Peyer's patch (tissue), 4 donors: ENCODE results near the gene PITRM1. TPM values are rescaled to one million over a fixed set of nuclear protein-coding genes. Genes with fewer than 3 reads are reported as not detected.

Source experiments
- DNase-seq, 3 donors: peaks; one replicate each; pipeline ENCODE4 v3.0.0-alpha.2; 2017 to 2019
- H3K27ac ChIP-seq, 4 donors: fragments of 200-600 bp; sonication (generic); one replicate each; pipeline ENCODE4 v1.5.1; 2016 to 2019
- H3K27me3 ChIP-seq, 2 donors: fragments of 200-600 bp; sonication (generic); one replicate each; pipeline ENCODE4 v1.5.1; 2019
- H3K36me3 ChIP-seq, 3 donors: fragments of 200-600 bp; sonication (generic); one replicate each; pipeline ENCODE4 v1.5.1; 2016 to 2019
- H3K4me1 ChIP-seq, 4 donors: fragments of 200-600 bp; sonication (generic); one replicate each; pipeline ENCODE4 v1.5.1; 2016 to 2019
- H3K4me3 ChIP-seq, 4 donors: fragments of 200-600 bp; sonication (generic); 1 replicate in 3 of 4; 2 replicates in 1 of 4; pipeline ENCODE4 v1.5.1; 2016 to 2019; ENCODE audit warnings: mild to moderate bottlenecking in 1 of 4
- H3K9me3 ChIP-seq, 4 donors: fragments of 200-600 bp; sonication (generic); one replicate each; pipeline ENCODE4 v1.5.1; 2016 to 2019; ENCODE audit warnings: mild to moderate bottlenecking in 1 of 4
- POLR2A ChIP-seq, 2 donors: fragments of 450-650 bp; IDR thresholded peaks; one replicate each; pipeline ENCODE4 v1.5.1; 2017; ENCODE audit warnings: antibody characterized with exemption in 2 of 2, mild to moderate bottlenecking in 2 of 2, moderate library complexity in 2 of 2
- total RNA-seq, 4 donors: library from RNA; depleted of rRNA; stranded (reverse); fragments of >200 nt; gene quantifications; one replicate each; pipeline ENCODE4 v1.1.0, GENCODE V29; 2016
- TF ChIP-seq, protein P1 (sequence below), 6 experiments: fragments of 450-650 bp in 4 of 6; fragments of 200-600 bp in 2 of 6; sonication (generic) in 1 of 6; IDR thresholded peaks; one replicate each; pipeline ENCODE4 v1.5.1; 2017 to 2019; ENCODE audit warnings: antibody characterized with exemption in 6 of 6, mild to moderate bottlenecking in 3 of 6, moderate library complexity in 1 of 6

PITRM1 gene
- total RNA-seq, 4 donors from 2014 or later = 54.5 to 71.3 (median 63.7) TPM

DNA sequence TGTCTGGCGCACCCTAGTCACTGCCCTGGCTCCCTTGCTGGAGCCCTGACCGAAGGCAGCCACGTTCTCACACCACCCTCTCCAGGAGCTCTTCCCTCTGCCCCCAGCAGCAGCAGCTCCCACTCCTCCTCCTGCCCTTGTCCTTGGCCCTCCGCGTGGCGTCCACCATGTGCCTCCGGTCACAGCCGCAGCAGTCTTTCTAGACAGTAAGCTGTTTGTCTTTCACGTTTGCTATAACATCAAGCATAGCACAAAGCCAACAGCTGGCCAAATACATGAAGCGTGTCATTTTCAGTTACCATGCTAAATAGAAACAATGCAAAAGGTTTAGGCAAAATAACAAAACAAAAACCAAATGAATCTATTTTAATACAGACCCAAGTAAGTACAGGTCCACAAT is 3.3 kb downstream of the PITRM1 start:
- Histone ChIP-seq H3K9me3 (no peaks in the 10 kb centered on the region), H3K4me3 (no peak overlapping the region), H3K27ac (no peak overlapping the region), H3K36me3 (peaks cover 0 to 57% (median 0%) of the 10 kb centered on the region in 3 donors), H3K4me1 (peaks cover 0 to 9% (median 3%) of the 10 kb centered on the region in 4 donors), H3K27me3 (no peaks in the 10 kb centered on the region)
- DNase-seq = no peak
- TF ChIP-seq POLR2A (IDR thresholded peaks at IDR 0.05) = no peak
- TF ChIP-seq, protein P1, sequence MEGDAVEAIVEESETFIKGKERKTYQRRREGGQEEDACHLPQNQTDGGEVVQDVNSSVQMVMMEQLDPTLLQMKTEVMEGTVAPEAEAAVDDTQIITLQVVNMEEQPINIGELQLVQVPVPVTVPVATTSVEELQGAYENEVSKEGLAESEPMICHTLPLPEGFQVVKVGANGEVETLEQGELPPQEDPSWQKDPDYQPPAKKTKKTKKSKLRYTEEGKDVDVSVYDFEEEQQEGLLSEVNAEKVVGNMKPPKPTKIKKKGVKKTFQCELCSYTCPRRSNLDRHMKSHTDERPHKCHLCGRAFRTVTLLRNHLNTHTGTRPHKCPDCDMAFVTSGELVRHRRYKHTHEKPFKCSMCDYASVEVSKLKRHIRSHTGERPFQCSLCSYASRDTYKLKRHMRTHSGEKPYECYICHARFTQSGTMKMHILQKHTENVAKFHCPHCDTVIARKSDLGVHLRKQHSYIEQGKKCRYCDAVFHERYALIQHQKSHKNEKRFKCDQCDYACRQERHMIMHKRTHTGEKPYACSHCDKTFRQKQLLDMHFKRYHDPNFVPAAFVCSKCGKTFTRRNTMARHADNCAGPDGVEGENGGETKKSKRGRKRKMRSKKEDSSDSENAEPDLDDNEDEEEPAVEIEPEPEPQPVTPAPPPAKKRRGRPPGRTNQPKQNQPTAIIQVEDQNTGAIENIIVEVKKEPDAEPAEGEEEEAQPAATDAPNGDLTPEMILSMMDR (IDR thresholded peaks at IDR 0.05) = no peak

DNA sequence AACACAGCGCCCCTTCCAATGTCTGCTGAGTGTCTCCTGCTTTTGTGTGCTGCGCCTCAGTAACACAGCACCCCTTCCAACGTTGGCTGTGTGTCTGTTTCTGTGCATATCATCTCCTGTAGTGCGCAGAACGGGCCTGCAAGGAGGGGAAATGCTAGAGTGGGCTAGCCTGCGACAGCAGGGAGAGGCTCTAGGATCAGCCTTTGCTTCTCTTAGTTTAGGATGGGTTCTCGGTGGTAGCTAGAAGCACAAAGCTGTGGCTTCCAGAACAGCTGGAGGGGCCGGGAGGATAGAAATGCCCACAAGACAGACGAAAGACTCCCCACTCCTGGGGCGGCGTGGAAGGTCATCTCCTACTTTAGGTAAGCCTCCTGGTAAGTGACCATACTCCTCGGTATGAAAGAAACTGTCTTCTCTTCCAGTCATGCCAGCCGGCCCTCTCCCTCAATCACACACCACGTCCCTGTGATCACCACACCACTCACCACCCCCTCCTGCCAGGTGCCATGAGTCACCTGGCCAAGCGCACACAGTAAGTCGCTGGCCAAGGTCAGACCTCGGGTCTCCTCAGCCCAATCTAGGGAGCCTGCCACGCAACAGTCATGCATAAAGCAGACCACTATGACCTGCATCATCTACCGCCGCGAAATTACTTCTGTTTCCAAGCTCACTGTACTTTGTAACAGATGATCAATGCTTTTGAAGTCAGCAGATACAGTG is 4.8 kb downstream of the PITRM1 start:
- Histone ChIP-seq H3K9me3 (no peaks in the 10 kb centered on the region), H3K36me3 (peaks cover 0 to 72% (median 0%) of the 10 kb centered on the region in 3 donors), H3K4me1 (peaks cover 0 to 9% (median 0%) of the 10 kb centered on the region in 4 donors), H3K27me3 (no peaks in the 10 kb centered on the region), H3K27ac (no peak overlapping the region), H3K4me3 (no peak overlapping the region)
- DNase-seq = no peak
- TF ChIP-seq, protein P1 (IDR thresholded peaks at IDR 0.05) = no peak
- no peak for TF ChIP-seq POLR2A (IDR thresholded peaks at IDR 0.05)

DNA sequence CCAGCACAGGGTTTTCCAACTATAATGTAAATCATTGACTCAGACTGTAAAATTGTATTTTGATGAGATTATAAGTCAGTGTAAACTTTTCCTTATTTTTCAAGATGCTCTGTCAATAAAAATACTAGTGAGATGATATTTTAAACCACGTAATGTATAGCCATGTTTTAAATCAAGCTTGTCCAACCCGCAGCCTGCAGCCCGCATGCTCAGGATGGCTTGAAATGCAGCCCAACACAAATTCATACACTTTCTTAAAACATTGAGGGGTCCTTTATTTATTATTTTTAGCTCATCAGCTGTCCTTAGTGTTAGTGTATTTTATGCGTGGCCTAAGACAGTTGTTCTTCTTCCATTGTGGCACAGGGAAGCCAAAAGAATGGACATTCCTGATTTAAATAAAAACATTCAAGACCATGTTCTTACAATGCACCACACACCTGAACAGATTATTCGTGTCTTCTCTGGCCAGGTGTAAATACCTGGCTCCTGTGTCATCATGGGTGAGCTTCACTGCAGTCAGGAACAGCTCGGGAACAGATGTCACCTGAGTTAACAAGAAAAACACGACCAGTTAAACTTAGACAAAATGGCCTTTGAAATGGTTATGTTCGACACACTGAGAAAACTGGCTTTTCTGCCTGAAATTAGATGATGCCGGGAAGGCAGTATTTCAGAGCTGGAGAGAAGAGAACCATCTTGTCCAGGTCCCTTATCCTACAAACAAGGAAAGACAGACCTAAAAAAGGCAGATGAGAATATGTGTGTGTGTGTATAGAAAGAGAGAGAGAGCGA is 5.9 kb downstream of the PITRM1 start:
- Histone ChIP-seq H3K36me3 (peaks cover 0 to 78% (median 0%) of the 10 kb centered on the region in 3 donors), H3K27ac (no peak overlapping the region), H3K4me1 (peaks cover 0 to 6% (median 0%) of the 10 kb centered on the region in 4 donors), H3K4me3 (no peak overlapping the region), H3K27me3 (no peaks in the 10 kb centered on the region), H3K9me3 (no peaks in the 10 kb centered on the region)
- TF ChIP-seq POLR2A (IDR thresholded peaks at IDR 0.05) = no peak
- TF ChIP-seq, protein P1 (IDR thresholded peaks at IDR 0.05) = no peak
- DNase-seq = no peak

DNA sequence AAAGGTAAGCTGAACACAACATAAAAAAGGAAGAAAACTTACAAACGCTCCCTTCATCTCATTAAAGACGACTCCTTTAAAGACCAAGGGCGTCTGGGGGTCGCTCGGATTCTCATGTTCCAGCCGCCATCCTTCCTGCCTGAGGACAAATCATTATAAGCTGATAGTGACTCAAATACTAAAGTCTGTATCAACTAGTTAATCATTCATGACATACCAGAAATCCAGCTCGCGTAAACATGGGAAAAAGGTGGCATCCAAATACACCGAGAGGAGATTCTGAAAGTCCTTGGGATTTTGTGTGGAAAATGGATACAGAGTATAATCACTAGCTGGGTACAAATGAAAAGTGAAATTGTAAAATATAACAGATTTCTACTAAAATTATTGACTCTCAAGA is 7.4 kb downstream of the PITRM1 start:
- no peak for TF ChIP-seq POLR2A (IDR thresholded peaks at IDR 0.05)
- TF ChIP-seq, protein P1 (IDR thresholded peaks at IDR 0.05) = no peak
- peaks cover 0 to 86% (median 0%) of the 10 kb centered on the region in 3 donors for H3K36me3 ChIP-seq
- no peaks in the 10 kb centered on the region for H3K27me3 ChIP-seq
- no peak overlapping the region for H3K4me3 ChIP-seq
- no peak for DNase-seq
- no peaks in the 10 kb centered on the region for H3K9me3 ChIP-seq
- no peak overlapping the region for H3K27ac ChIP-seq
- H3K4me1 ChIP-seq = no peaks in the 10 kb centered on the region

DNA sequence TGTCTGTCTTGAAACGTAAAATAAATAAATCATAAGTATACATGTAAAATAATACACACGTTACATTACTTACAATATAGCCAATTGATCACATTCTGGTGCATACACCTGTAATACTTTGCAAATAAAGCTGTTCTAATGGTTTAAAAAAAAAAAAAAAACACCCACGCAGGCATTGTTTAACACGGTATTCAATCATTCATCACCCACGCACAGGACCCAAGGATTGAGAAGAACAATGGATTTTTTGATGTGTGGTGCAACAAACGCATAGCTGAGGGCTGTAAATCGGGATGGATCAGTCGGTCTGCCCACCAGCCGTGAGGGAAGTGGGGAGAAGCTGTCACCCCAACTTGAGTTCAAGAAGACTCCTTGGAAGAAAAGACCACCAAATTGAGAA is 8.7 kb downstream of the PITRM1 start:
- Histone ChIP-seq H3K27me3 (no peaks in the 10 kb centered on the region), H3K27ac (no peak overlapping the region), H3K36me3 (peaks cover 0 to 86% (median 0%) of the 10 kb centered on the region in 3 donors), H3K9me3 (no peaks in the 10 kb centered on the region), H3K4me3 (no peak overlapping the region), H3K4me1 (no peaks in the 10 kb centered on the region)
- no peak for DNase-seq
- TF ChIP-seq, protein P1 (IDR thresholded peaks at IDR 0.05) = no peak
- TF ChIP-seq POLR2A (IDR thresholded peaks at IDR 0.05) = no peak
